H1 (cell line): ENCODE measurements around the gene TMPRSS12. TPM values are rescaled to one million over a fixed set of nuclear protein-coding genes. Genes with fewer than 3 reads are reported as not detected.

Experiments used
- CTCF ChIA-PET: fragments of 300-600 bp; sonication (Branson Sonifier 250); formaldehyde crosslinking; loops from one replicate; lab custom pipeline; 2021; ENCODE audit not compliant: partially characterized antibody; lab: Charles Lee
- POLR2A ChIA-PET: fragments of 300-600 bp; sonication (Branson Sonifier 250); formaldehyde crosslinking; loops from one replicate; lab custom pipeline; 2021; ENCODE audit warnings: inconsistent platforms; ENCODE audit not compliant: partially characterized antibody; lab: Charles Lee
- DNase-seq, 2 experiments: peaks; one replicate each; pipeline versions ENCODE4 v3.0.0 to v3.0.0-alpha.2; 2010 to 2022; ENCODE audit warnings: low spot score in 2 of 2, low read depth in 1 of 2, mixed read lengths in 1 of 2
- FAIRE-seq: peaks from 2 replicates; lab custom pipeline; 2011; peaks lifted over from hg19 to GRCh38; lab: Jason Lieb, UNC
- H2AFZ ChIP-seq: 2 replicates; pipeline ENCODE4 v1.8.1; 2012; ENCODE audit warnings: low read length, inconsistent platforms
- H2AK5ac ChIP-seq: 2 replicates; pipeline ENCODE4 v1.6.1; 2013; ENCODE audit warnings: low read depth, low read length
- H2BK120ac ChIP-seq: replicated peaks from 2 replicates; pipeline ENCODE3; 2013; ENCODE audit warnings: low read depth, low read length, inconsistent platforms
- H2BK12ac ChIP-seq: 2 replicates; pipeline ENCODE4 v1.6.1; 2013; ENCODE audit warnings: low read depth, low read length
- H2BK15ac ChIP-seq: 2 replicates; pipeline ENCODE4 v1.6.1; 2013; ENCODE audit warnings: low read length
- H2BK20ac ChIP-seq: 2 replicates; pipeline ENCODE4 v1.6.1; 2013; ENCODE audit warnings: low read length
- H2BK5ac ChIP-seq: 2 replicates; pipeline ENCODE4 v1.6.1; 2013; ENCODE audit warnings: low read depth, low read length
- H3K14ac ChIP-seq: 2 replicates; pipeline ENCODE4 v1.6.1; 2013; ENCODE audit warnings: inconsistent platforms; ENCODE audit not compliant: insufficient read length
- H3K18ac ChIP-seq: 2 replicates; pipeline ENCODE4 v1.6.1; 2013; ENCODE audit warnings: low read length; ENCODE audit errors: extremely low read depth
- H3K23ac ChIP-seq: 2 replicates; pipeline ENCODE4 v1.6.1; 2013; ENCODE audit warnings: inconsistent platforms; ENCODE audit not compliant: insufficient read length
- H3K23me2 ChIP-seq: 2 replicates; pipeline ENCODE4 v1.6.1; 2013; ENCODE audit warnings: low read depth, low read length
- H3K27ac ChIP-seq: 2 replicates; pipeline ENCODE4 v1.6.1; 2011; ENCODE audit warnings: low read depth, low read length, inconsistent platforms
- H3K27me3 ChIP-seq, 4 experiments: replicated peaks in 1 of 4; 1 replicate in 1 of 4; 2 replicates in 3 of 4; pipeline versions ENCODE4 v1.6.1 to v1.8.1; 2011 to 2013; ENCODE audit warnings: low read length in 3 of 4, mild to moderate bottlenecking in 3 of 4, inconsistent platforms in 2 of 4, mixed read lengths in 2 of 4, moderate library complexity in 1 of 4; ENCODE audit not compliant: control insufficient read depth in 3 of 4, insufficient read depth in 3 of 4; ENCODE audit errors: extremely low read depth in 1 of 4
- H3K36me3 ChIP-seq, 4 experiments: 2 replicates each; pipeline versions ENCODE4 v1.6.1 to v1.8.1; 2011 to 2013; ENCODE audit warnings: mild to moderate bottlenecking in 4 of 4, low read length in 3 of 4, moderate library complexity in 2 of 4, control low read depth in 1 of 4, inconsistent platforms in 1 of 4; ENCODE audit not compliant: insufficient read depth in 4 of 4, control insufficient read depth in 2 of 4
- H3K4ac ChIP-seq: replicated peaks from 2 replicates; pipeline ENCODE3; 2013; ENCODE audit warnings: low read length, low read depth, mixed read lengths, inconsistent platforms; ENCODE audit not compliant: insufficient read length
- H3K4me1 ChIP-seq, 4 experiments: replicated peaks in 1 of 4; 1 replicate in 1 of 4; 2 replicates in 3 of 4; pipeline versions ENCODE4 v1.6.1 to v1.8.1; 2011 to 2013; ENCODE audit warnings: low read length in 3 of 4, inconsistent platforms in 2 of 4, mixed read lengths in 1 of 4; ENCODE audit not compliant: insufficient read depth in 4 of 4, control insufficient read depth in 3 of 4
- H3K4me2 ChIP-seq, 2 experiments: 2 replicates each; pipeline versions ENCODE4 v1.6.1 to v1.8.1; 2011 to 2013; ENCODE audit warnings: low read depth in 2 of 2, low read length in 2 of 2, control low read depth in 1 of 2, inconsistent platforms in 1 of 2, mild to moderate bottlenecking in 1 of 2; ENCODE audit not compliant: insufficient read depth in 1 of 2
- H3K4me3 ChIP-seq, 4 experiments: fragments of 200-600, 300-600 bp in 1 of 4; sonication (generic), shearing (Covaris generic), sonication (Bioruptor Twin) in 1 of 4; 2 replicates each; pipeline versions ENCODE4 v1.5.1 to v1.8.1; 2011 to 2016; ENCODE audit warnings: low read length in 4 of 4, low read depth in 3 of 4, control low read depth in 2 of 4, inconsistent platforms in 2 of 4, mild to moderate bottlenecking in 2 of 4, mixed read lengths in 1 of 4, moderate library complexity in 1 of 4; ENCODE audit not compliant: insufficient read depth in 2 of 4; ENCODE audit errors: extremely low read depth in 1 of 4
- H3K56ac ChIP-seq: replicated peaks from 2 replicates; pipeline ENCODE3; 2013; ENCODE audit warnings: low read depth, mild to moderate bottlenecking, mixed read lengths, low read length, inconsistent platforms; ENCODE audit not compliant: insufficient read length
- H3K79me1 ChIP-seq: 2 replicates; pipeline ENCODE4 v1.6.1; 2013; ENCODE audit warnings: low read depth, low read length, control low read depth
- H3K79me2 ChIP-seq, 2 experiments: 2 replicates each; pipeline versions ENCODE4 v1.6.1 to v1.8.1; 2012 to 2013; ENCODE audit warnings: low read length in 2 of 2, mild to moderate bottlenecking in 2 of 2, inconsistent platforms in 1 of 2; ENCODE audit not compliant: insufficient read depth in 2 of 2, control insufficient read depth in 1 of 2
- H3K9ac ChIP-seq, 4 experiments: replicated peaks in 1 of 4; 1 replicate in 1 of 4; 2 replicates in 3 of 4; pipeline versions ENCODE4 v1.6.1 to v1.8.1; 2011 to 2013; ENCODE audit warnings: low read depth in 3 of 4, low read length in 3 of 4, control low read depth in 2 of 4, mild to moderate bottlenecking in 2 of 4, moderate library complexity in 2 of 4, inconsistent platforms in 1 of 4; ENCODE audit errors: extremely low read depth in 1 of 4
- H3K9me3 ChIP-seq, 2 experiments: 2 replicates each; pipeline versions ENCODE4 v1.6.1 to v1.8.1; 2012 to 2013; ENCODE audit warnings: mild to moderate bottlenecking in 2 of 2, moderate library complexity in 2 of 2, control low read depth in 1 of 2, inconsistent platforms in 1 of 2, low read depth in 1 of 2, low read length in 1 of 2, mixed read lengths in 1 of 2; ENCODE audit not compliant: insufficient read depth in 2 of 2
- H4K20me1 ChIP-seq, 2 experiments: replicated peaks in 1 of 2; 2 replicates each; pipeline versions ENCODE3 to v1.8.1; 2011 to 2013; ENCODE audit warnings: inconsistent platforms in 2 of 2, low read length in 2 of 2, mild to moderate bottlenecking in 1 of 2; ENCODE audit not compliant: insufficient read depth in 2 of 2, control insufficient read depth in 1 of 2
- H4K5ac ChIP-seq: 2 replicates; pipeline ENCODE4 v1.6.1; 2013; ENCODE audit warnings: low read length, low read depth, mixed read lengths, inconsistent platforms; ENCODE audit not compliant: insufficient read length
- H4K8ac ChIP-seq: 2 replicates; pipeline ENCODE4 v1.8.0; 2013; ENCODE audit warnings: mild to moderate bottlenecking, moderate library complexity, low read length, inconsistent platforms; ENCODE audit not compliant: insufficient read depth; ENCODE audit errors: extremely low read depth
- H4K91ac ChIP-seq: replicated peaks from 2 replicates; pipeline ENCODE3; 2013; ENCODE audit warnings: low read length, mixed read lengths, inconsistent platforms; ENCODE audit not compliant: insufficient read length
- CBX5 ChIP-seq: fragments of 300-800, 300-1000 bp; sonication (generic); IDR thresholded peaks from 2 replicates; pipeline ENCODE4 v1.7.1; 2016; ENCODE audit warnings: antibody characterized with exemption, low read length, low read depth
- CBX8 ChIP-seq: fragments of 300-800, 300-1000 bp; sonication (generic); IDR thresholded peaks from 2 replicates; pipeline ENCODE4 v1.7.1; 2016; ENCODE audit warnings: low read depth, low read length, borderline replicate concordance
- EGR1 ChIP-seq: IDR thresholded peaks from 2 replicates; pipeline ENCODE4 v1.6.1; 2011; ENCODE audit warnings: low read depth, low read length, borderline replicate concordance
- GABPA ChIP-seq: IDR thresholded peaks from 2 replicates; pipeline ENCODE4 v1.6.1; 2011; ENCODE audit warnings: mild to moderate bottlenecking, low read length, moderate library complexity, borderline replicate concordance; ENCODE audit not compliant: insufficient read depth
- KDM1A ChIP-seq: fragments of 200-600, 300-600 bp; sonication (generic); IDR thresholded peaks from 2 replicates; pipeline ENCODE4 v1.7.1; 2016; ENCODE audit warnings: mild to moderate bottlenecking, low read length, borderline replicate concordance
- KDM4A ChIP-seq: IDR thresholded peaks from one replicate; pipeline ENCODE4 v1.7.1; 2012; ENCODE audit warnings: low read depth, mild to moderate bottlenecking, moderate library complexity, low read length, inconsistent platforms; ENCODE audit not compliant: severe bottlenecking
- NRF1 ChIP-seq: IDR thresholded peaks from 2 replicates; pipeline ENCODE4 v1.6.1; 2011; ENCODE audit warnings: mild to moderate bottlenecking, low read depth, low read length, improper control_type of control experiment
- POLR2A ChIP-seq, 2 experiments: IDR thresholded peaks; 1 replicate in 1 of 2; 2 replicates in 1 of 2; pipeline ENCODE4 v1.6.1; 2011; ENCODE audit warnings: low read depth in 2 of 2, low read length in 2 of 2, mild to moderate bottlenecking in 2 of 2; ENCODE audit errors: control extremely low read depth in 1 of 2
- POU5F1 ChIP-seq: IDR thresholded peaks from 2 replicates; pipeline ENCODE4 v1.6.1; 2011; ENCODE audit warnings: low read depth, mild to moderate bottlenecking, low read length, moderate library complexity
- RNF2 ChIP-seq: fragments of 200-900, 300-1000 bp; sonication (generic); IDR thresholded peaks from 2 replicates; pipeline ENCODE4 v1.7.1; 2016; ENCODE audit warnings: borderline replicate concordance, low read depth, mild to moderate bottlenecking, antibody characterized with exemption, low read length; ENCODE audit not compliant: poor library complexity, severe bottlenecking; ENCODE audit errors: missing control alignments
- SIN3A ChIP-seq, 2 experiments: IDR thresholded peaks in 1 of 2; conservative IDR thresholded peaks in 1 of 2; 2 replicates each; pipeline ENCODE4 v1.6.1; 2011 to 2012; ENCODE audit warnings: low read length in 2 of 2, improper control_type of control experiment in 1 of 2, low read depth in 1 of 2, mild to moderate bottlenecking in 1 of 2
- SUZ12 ChIP-seq: fragments of 200-600 bp; sonication (generic); IDR thresholded peaks from 2 replicates; pipeline ENCODE4 v1.6.1; 2012; ENCODE audit warnings: mild to moderate bottlenecking, inconsistent platforms, low read length, moderate library complexity, mixed read lengths
- WGBS, 2 experiments: shearing (Covaris generic) in 1 of 2; methylation state at CpG; one replicate each; pipeline versions ENCODE4 v1.1.6 to v1.1.7; 2013 to 2015; ENCODE audit warnings: low lambda C conversion rate in 2 of 2, mixed read lengths in 2 of 2, inconsistent platforms in 1 of 2, low coverage in 1 of 2, missing lambda C conversion rate in 1 of 2; ENCODE audit not compliant: insufficient replicate concordance in 2 of 2, insufficient coverage in 1 of 2, insufficient read length in 1 of 2; ENCODE audit errors: extremely low coverage in 1 of 2, missing lambda C conversion rate in 1 of 2; 5-methylcytosine and 5-hydroxymethylcytosine counted together
- polyA plus RNA-seq, 7 experiments: library from polyadenylated mRNA; depleted of rRNA in 3 of 7; stranded (reverse) in 5 of 7; unstranded in 2 of 7; fragments of >200 nt in 5 of 7; fragments of 200-250 nt in 2 of 7; gene quantifications; 1 replicate in 5 of 7; 2 replicates in 1 of 7; 4 replicates in 1 of 7; pipeline versions ENCODE4 v1.2.1 to v1.2.3, GENCODE V29; 2011 to 2013; ENCODE audit warnings: missing spikeins in 2 of 7, mixed read lengths in 2 of 7
- total RNA-seq: library from RNA; stranded (reverse); fragmentation: NEBNext Ultra II Directional; extraction: Animal tissue kit (Norgen Biotek cat#: 25700); gene quantifications from 2 replicates; pipeline ENCODE4 v1.2.1, GENCODE V29; 2021

Gene TMPRSS12
- total and polyA plus RNA-seq, 2 of the 8 experiments (the other 6 are each of a cell fraction or from before 2014, with no cell fraction given): not detected

DNA sequence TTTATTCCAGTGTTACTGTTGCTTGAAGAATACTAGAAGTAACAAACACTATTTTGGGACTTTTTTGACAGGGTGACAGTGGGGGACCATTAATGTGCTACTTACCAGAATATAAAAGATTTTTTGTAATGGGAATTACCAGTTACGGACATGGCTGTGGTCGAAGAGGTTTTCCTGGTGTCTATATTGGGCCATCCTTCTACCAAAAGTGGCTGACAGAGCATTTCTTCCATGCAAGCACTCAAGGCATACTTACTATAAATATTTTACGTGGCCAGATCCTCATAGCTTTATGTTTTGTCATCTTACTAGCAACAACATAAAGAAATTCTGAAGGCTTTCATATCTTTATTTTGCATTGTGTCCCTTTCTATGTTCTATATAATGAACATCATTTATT lies 44.5 kb downstream of the TMPRSS12 start:
- H2AFZ ChIP-seq: no peak overlapping the region
- H3K36me3 ChIP-seq: no peaks in the 10 kb centered on the region
- DNase-seq: no peak
- TF ChIP-seq CBX5: no peak
- TF ChIP-seq KDM1A: no peak
- TF ChIP-seq CBX8: no peak
- TF ChIP-seq RNF2: no peak
- no peak for TF ChIP-seq NRF1
- no peak for TF ChIP-seq POLR2A (IDR thresholded peaks at IDR 0.05; ENCODE audit: control extremely low read depth in 1 of 2, low read depth in 2 of 2, low read length in 2 of 2)
- no peak for TF ChIP-seq EGR1
- no peak for TF ChIP-seq KDM4A
- no peak for TF ChIP-seq SIN3A (conservative IDR thresholded peaks at IDR 0.05 in 1 of 2, IDR thresholded peaks at IDR 0.05 in 1 of 2; ENCODE audit: low read depth in 1 of 2, low read length in 2 of 2)
- no peak for TF ChIP-seq POU5F1
- TF ChIP-seq SUZ12: no peak
- no peak for TF ChIP-seq GABPA
- no peak overlapping the region for H2BK120ac ChIP-seq
- no peak overlapping the region for H4K91ac ChIP-seq
- H3K23ac ChIP-seq: no peak overlapping the region
- no peak overlapping the region for H2BK15ac ChIP-seq
- H4K8ac ChIP-seq: no peak overlapping the region
- H3K23me2 ChIP-seq: no peaks in the 10 kb centered on the region
- peaks cover 4 to 8% of the 10 kb centered on the region in 2 experiments; a peak in 1 of 4 replicates for H3K9me3 ChIP-seq
- no peaks in the 10 kb centered on the region for H4K20me1 ChIP-seq
- WGBS, 2 experiments: 79% methylated on average over 3 of the region's 3 CpGs; no CpG with 5 or more reads in 1 of the 2 experiments
- H4K5ac ChIP-seq: no peak overlapping the region
- no peak overlapping the region for H3K4me3 ChIP-seq
- no peak overlapping the region for H2BK5ac ChIP-seq
- H2AK5ac ChIP-seq: no peak overlapping the region
- no peaks in the 10 kb centered on the region for H3K79me1 ChIP-seq
- ChIA-PET CTCF (interaction anchor here (1.1 kb wide), 1 partner anchor 9 kb away, joined by 4 read pairs; no protein-coding TSS in a partner anchor), POLR2A (interaction anchor here (0.6 kb wide), 1 partner anchor 10 kb away, joined by 3 read pairs; no protein-coding TSS in a partner anchor)
- no peak overlapping the region for H3K4ac ChIP-seq
- no peak overlapping the region for H3K9ac ChIP-seq
- no peak overlapping the region for H3K4me2 ChIP-seq
- no peak overlapping the region for H3K14ac ChIP-seq
- no peak for FAIRE-seq
- no peaks in the 10 kb centered on the region for H3K4me1 ChIP-seq
- no peak overlapping the region for H3K27ac ChIP-seq
- no peak overlapping the region for H3K18ac ChIP-seq
- no peak overlapping the region for H3K56ac ChIP-seq
- H2BK12ac ChIP-seq: no peak overlapping the region
- H3K79me2 ChIP-seq: no peaks in the 10 kb centered on the region
- no peaks in the 10 kb centered on the region for H3K27me3 ChIP-seq
- H2BK20ac ChIP-seq: no peak overlapping the region
